Adrenal gland (tissue), 12 donors: ENCODE measurements around the gene NPBWR2. TPM values are rescaled to one million over a fixed set of nuclear protein-coding genes. Genes with fewer than 3 reads are reported as not detected.

ENCODE experiments used
- DNase-seq, 7 donors: peaks; one replicate each; pipeline ENCODE4 v3.0.0-alpha.2; 2019 to 2020
- H3K27ac ChIP-seq, 5 donors: fragments of 200-600 bp; sonication (generic) in 4 of 5; 1 replicate in 3 of 5; 2 replicates in 2 of 5; pipeline versions ENCODE4 v1.5.1 to v1.8.0; 2016 to 2020; ENCODE audit warnings: mild to moderate bottlenecking in 1 of 5
- H3K27me3 ChIP-seq: fragments of 200-600 bp; 2 replicates; pipeline ENCODE4 v1.8.0; 2021
- H3K36me3 ChIP-seq, 2 donors: fragments of 200-600 bp; replicated peaks in 1 of 2; 1 replicate in 1 of 2; 2 replicates in 1 of 2; pipeline versions ENCODE4 v1.5.1 to v1.8.0; 2018 to 2022
- H3K4me1 ChIP-seq, 2 donors: fragments of 200-600 bp; replicated peaks in 1 of 2; 1 replicate in 1 of 2; 2 replicates in 1 of 2; pipeline versions ENCODE4 v1.5.1 to v1.8.0; 2018 to 2021
- H3K4me3 ChIP-seq, 4 donors: fragments of 200-600 bp; sonication (generic) in 3 of 4; one replicate each; pipeline ENCODE4 v1.5.1; 2016 to 2018
- H3K9me3 ChIP-seq, 3 donors: fragments of 200-600 bp; sonication (generic) in 1 of 3; replicated peaks in 1 of 3; 1 replicate in 2 of 3; 2 replicates in 1 of 3; pipeline versions ENCODE4 v1.5.1 to v1.8.0; 2016 to 2021
- CTCF ChIP-seq, 6 experiments: fragments of 450-650 bp in 4 of 6; fragments of 200-600 bp in 2 of 6; sonication (generic) in 1 of 6; IDR thresholded peaks; 1 replicate in 5 of 6; 2 replicates in 1 of 6; pipeline versions ENCODE4 v1.5.1 to v1.8.0; 2016 to 2021; ENCODE audit warnings: antibody characterized with exemption in 6 of 6, mild to moderate bottlenecking in 2 of 6, moderate library complexity in 1 of 6
- POLR2A ChIP-seq, 2 donors: fragments of 450-650 bp; IDR thresholded peaks; one replicate each; pipeline ENCODE4 v1.6.1; 2017; ENCODE audit warnings: antibody characterized with exemption in 2 of 2, mild to moderate bottlenecking in 2 of 2, moderate library complexity in 1 of 2
- WGBS, 4 donors: extraction: QIAGEN DNeasy Blood & Tissue Kit in 2 of 4; methylation state at CpG; one replicate each; pipeline versions ENCODE4 v1.1.5 to v1.1.7; 2013 to 2017; 5-methylcytosine and 5-hydroxymethylcytosine counted together
- intact Hi-C, 2 donors: fragments of 100-400 bp; cut with DNase I; formaldehyde crosslinking; loops; one replicate each; pipeline versions ENCODE4 v1.14.1 to v1.15.0; 2022 to 2023
- polyA plus RNA-seq, 3 donors: library from polyadenylated mRNA; stranded (reverse); fragments of 200-250 nt in 2 of 3; fragments of 350-450 nt in 1 of 3; fragmentation: Illumina TruSeq in 1 of 3; extraction: RNeasy Lipid Tissue Mini Kit (QIAGEN cat#74804) in 1 of 3; gene quantifications; one replicate each; pipeline ENCODE4 v1.2.3, GENCODE V29; 2013 to 2014
- total RNA-seq, 9 donors: library from RNA; depleted of rRNA in 4 of 9; stranded (reverse); fragments of >200 nt in 4 of 9; fragments of 120-200 nt in 1 of 9; fragmentation: NEBNext Ultra II Directional in 1 of 9; extraction: Animal tissue kit (Norgen Biotek cat#: 25700) in 1 of 9; gene quantifications; one replicate each; pipeline versions ENCODE4 v1.1.0 to v1.2.4, GENCODE V29; 2013 to 2023
- donor health status: healthy with polysubstance abuse.
- donor health status: Bipolar disorder and iron deficiency.
- donor health status: DM: yes; HTN: yes; CAD: no.
- donor health status: DM: no; HTN: no; CAD: no.
- donor health status: DM: no; HTN: no; CAD: no.
- donor health status: DM: yes; HTN: yes; CAD: no.

NPBWR2 gene
- total and polyA plus RNA-seq, 12 donors: 0.18 to 0.42 (median 0.33) TPM; not detected in 8

- peaks cover 0 to 16% of the 10 kb centered on the region in 2 donors for H3K36me3 ChIP-seq
- no peak overlapping the region for H3K27ac ChIP-seq
- TF ChIP-seq POLR2A (IDR thresholded peaks at IDR 0.05) (no peak), CTCF (IDR thresholded peaks at IDR 0.05) (no peak)
- no peaks in the 10 kb centered on the region for H3K27me3 ChIP-seq
- no peak for DNase-seq
- no peaks in the 10 kb centered on the region for H3K4me1 ChIP-seq
- H3K9me3 ChIP-seq: no peaks in the 10 kb centered on the region
- WGBS, 4 donors: 84 to 93% (median 90%) methylated on average over 20 to 30 of the region's 30 CpGs
- H3K4me3 ChIP-seq: no peak overlapping the region
- intact Hi-C loops: no loop called here
These were observed 35.7 kb downstream of the NPBWR2 start for GRCh38 chr20:64071341-64072332.

DNA sequence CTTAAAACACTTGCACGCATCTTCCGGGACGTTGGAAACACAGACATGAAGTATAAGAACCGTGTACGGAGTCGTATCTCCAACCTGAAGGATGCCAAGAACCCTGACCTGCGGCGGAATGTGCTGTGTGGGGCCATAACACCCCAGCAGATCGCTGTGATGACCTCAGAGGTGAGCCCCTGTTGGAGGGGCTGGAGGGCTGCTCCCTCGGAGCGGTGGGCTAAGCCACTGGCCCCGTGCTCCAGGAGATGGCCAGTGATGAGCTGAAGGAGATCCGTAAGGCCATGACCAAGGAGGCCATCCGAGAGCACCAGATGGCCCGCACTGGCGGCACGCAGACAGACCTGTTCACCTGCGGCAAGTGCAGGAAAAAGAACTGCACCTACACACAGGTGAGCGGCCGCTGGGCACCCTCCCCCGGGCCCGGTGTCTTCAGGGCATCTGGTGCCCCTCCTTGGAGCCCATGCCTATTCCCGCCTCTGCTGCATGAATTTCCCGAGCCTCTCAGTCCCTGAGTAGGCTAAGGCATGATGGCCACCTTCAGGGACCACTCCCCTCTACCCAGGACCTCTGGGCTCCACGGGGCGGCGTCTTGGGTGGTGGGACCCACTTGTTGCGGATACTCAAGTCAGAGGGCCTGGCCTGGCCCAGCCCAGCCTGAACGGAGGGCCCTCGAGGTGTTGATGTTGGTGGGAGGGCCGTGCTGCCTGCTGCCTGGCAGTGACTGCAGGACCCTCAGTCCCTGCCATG, 36.9 kb downstream of the NPBWR2 start:
- no peak for DNase-seq
- intact Hi-C loops: no loop called here
- H3K36me3 ChIP-seq: peaks cover 0 to 16% of the 10 kb centered on the region in 2 donors
- no peaks in the 10 kb centered on the region for H3K4me1 ChIP-seq
- H3K27me3 ChIP-seq: no peaks in the 10 kb centered on the region
- WGBS, 4 donors: 91 to 95% (median 93%) methylated on average over 23 to 31 of the region's 31 CpGs
- no peak overlapping the region for H3K4me3 ChIP-seq
- TF ChIP-seq POLR2A (IDR thresholded peaks at IDR 0.05) (no peak), CTCF (IDR thresholded peaks at IDR 0.05) (no peak)
- no peaks in the 10 kb centered on the region for H3K9me3 ChIP-seq
- H3K27ac ChIP-seq: no peak overlapping the region

DNA sequence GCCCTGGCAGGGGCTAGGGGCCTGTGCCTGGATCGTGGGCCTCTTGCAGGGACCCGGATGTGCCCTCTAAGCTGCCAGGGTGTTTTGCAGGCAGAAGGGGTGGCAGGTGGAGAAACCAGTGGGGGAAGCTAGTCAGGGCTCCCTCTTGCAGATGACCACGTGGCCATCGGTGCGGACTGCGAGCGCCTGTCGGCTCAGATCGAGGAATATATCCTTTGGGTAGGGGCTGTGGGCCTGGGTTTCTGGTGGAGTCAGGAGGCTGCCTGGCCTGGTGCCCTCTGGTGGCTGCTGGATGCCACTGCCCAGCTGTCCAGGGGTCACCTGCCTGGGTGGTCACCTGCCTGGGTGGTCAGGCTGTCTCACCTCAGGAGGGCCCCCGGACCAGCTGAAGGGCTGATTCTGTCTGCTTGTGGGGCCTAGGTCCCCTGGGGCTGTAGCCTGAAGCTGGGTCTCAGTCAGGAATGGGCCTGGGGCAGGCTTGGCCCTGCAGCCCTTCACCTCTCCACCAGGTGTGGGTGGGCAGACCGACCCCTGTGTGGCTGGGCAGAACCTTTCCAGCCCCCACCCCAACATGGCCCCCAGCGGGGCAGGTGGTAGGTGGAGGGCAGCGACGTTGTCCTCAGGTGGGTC, 37.6 kb downstream of the NPBWR2 start:
- Histone ChIP-seq H3K9me3 (no peaks in the 10 kb centered on the region), H3K27me3 (no peaks in the 10 kb centered on the region), H3K4me3 (no peak overlapping the region), H3K27ac (no peak overlapping the region), H3K4me1 (peaks cover 2 to 5% of the 10 kb centered on the region in 2 donors), H3K36me3 (peaks cover 0 to 16% of the 10 kb centered on the region in 2 donors)
- intact Hi-C loops: no loop called here
- peak in 2 of 7 donors; percentile 48 to 55 for DNase-seq
- no peak for TF ChIP-seq POLR2A (IDR thresholded peaks at IDR 0.05)
- TF ChIP-seq CTCF (IDR thresholded peaks at IDR 0.05): peak; percentile 34 to 61 (median 54)
- WGBS, 4 donors: 60 to 73% (median 66%) methylated on average over 1 to 14 of the region's 14 CpGs

DNA sequence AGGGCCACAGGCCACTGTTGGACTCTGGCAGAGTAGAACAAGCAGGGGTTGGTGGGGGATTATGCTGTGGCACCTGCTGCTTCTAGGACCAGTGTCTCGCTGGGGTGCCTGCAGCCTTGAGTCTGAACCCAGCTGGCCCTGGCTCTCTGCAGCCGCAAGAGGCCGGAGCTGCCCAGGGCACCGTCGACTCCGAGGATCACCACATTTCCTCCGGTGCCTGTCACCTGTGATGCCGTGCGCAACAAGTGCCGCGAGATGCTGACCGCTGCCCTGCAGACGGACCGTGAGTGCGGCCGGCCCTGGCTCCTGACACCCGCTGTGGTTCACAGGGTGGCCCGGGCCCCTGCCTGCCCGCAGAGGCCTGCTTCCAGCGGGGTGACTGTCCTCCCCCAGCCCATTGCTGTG, 38.2 kb downstream of the NPBWR2 start:
- TF ChIP-seq POLR2A (IDR thresholded peaks at IDR 0.05) (no peak), CTCF (IDR thresholded peaks at IDR 0.05) (no peak)
- H3K27me3 ChIP-seq: no peaks in the 10 kb centered on the region
- H3K27ac ChIP-seq: no peak overlapping the region
- H3K4me1 ChIP-seq: peaks cover 8 to 11% of the 10 kb centered on the region in 2 donors
- H3K36me3 ChIP-seq: peaks cover 0 to 12% of the 10 kb centered on the region in 2 donors
- intact Hi-C loops: no loop called here
- H3K4me3 ChIP-seq: no peak overlapping the region
- H3K9me3 ChIP-seq: no peaks in the 10 kb centered on the region
- WGBS, 4 donors: 88 to 93% (median 92%) methylated on average over 3 to 20 of the region's 20 CpGs
- DNase-seq: no peak
